HL-60/S4 treated with retinoic acid at 250 ng/mL for 4 days and 3 days (cell line): Measurements from ENCODE around the gene S100A13.

ENCODE experiments used
- in situ Hi-C: fragments of 300-500 bp; cut with MboI; formaldehyde crosslinking; loops from 2 replicates; pipeline ENCODE4 v1.7.0; 2022; ENCODE audit warnings: low sequenced_read_pairs

S100A13 gene

GRCh38 chr1:153628638-153629342, 1.5 kb upstream of the S100A13 start:
- in situ Hi-C loops: no loop called here

- in situ Hi-C loops: no loop called here
Measured at GRCh38 chr1:153627715-153628626, 666 bp upstream of the S100A13 start, which contains the start of gene S100A1. Gene S100A1 (plus strand): TSS chr1:153628434. CDS start chr1:153630522, 2,088 bp downstream.

GRCh38 chr1:153626477-153626903, 815 bp downstream of the S100A13 start:
- in situ Hi-C loops: no loop called here

- in situ Hi-C loops: no loop called here
Measured at GRCh38 chr1:153624965-153625611, 2.2 kb downstream of the S100A13 start.

- in situ Hi-C loops: no loop called here
Measured at GRCh38 chr1:153623101-153623500, 4.2 kb downstream of the S100A13 start.

- in situ Hi-C loops: no loop called here
Measured at GRCh38 chr1:153619171-153619570, 8.1 kb downstream of the S100A13 start.

- in situ Hi-C loops: no loop called here
Measured at GRCh38 chr1:153617663-153618062, 9.6 kb downstream of the S100A13 start.

GRCh38 chr1:153616917-153617311, 10.4 kb downstream of the S100A13 start:
- in situ Hi-C loops: no loop called here

- in situ Hi-C loops: no loop called here
Measured at GRCh38 chr1:153616144-153616916, 11.0 kb downstream of the S100A13 start, which contains the start of gene S100A14. Gene S100A14 (minus strand): TSS chr1:153616325. CDS start chr1:153615858, 467 bp downstream.

GRCh38 chr1:153615406-153615805, 11.9 kb downstream of the S100A13 start:
- in situ Hi-C loops: no loop called here

- in situ Hi-C loops: no loop called here
Measured at GRCh38 chr1:153614906-153615305, 12.4 kb downstream of the S100A13 start.

GRCh38 chr1:153614189-153614900, 13.0 kb downstream of the S100A13 start:
- in situ Hi-C loops: no loop called here

- in situ Hi-C loops: no loop called here
Measured at GRCh38 chr1:153613406-153613805, 13.9 kb downstream of the S100A13 start.

GRCh38 chr1:153612755-153613331, 14.5 kb downstream of the S100A13 start, which contains the start of gene S100A16:
Gene S100A16 (minus strand): TSS chr1:153613137. CDS start chr1:153608151, 4,986 bp downstream.
- in situ Hi-C loops: no loop called here

GRCh38 chr1:153612111-153612754, 15.1 kb downstream of the S100A13 start:
- in situ Hi-C loops: no loop called here

- in situ Hi-C loops: no loop called here
Measured at GRCh38 chr1:153611356-153611755, 15.9 kb downstream of the S100A13 start.

GRCh38 chr1:153610811-153611301, 16.4 kb downstream of the S100A13 start:
- in situ Hi-C loops: no loop called here

- in situ Hi-C loops: no loop called here
Measured at GRCh38 chr1:153610334-153610733, 17.0 kb downstream of the S100A13 start.

- in situ Hi-C loops: no loop called here
Measured at GRCh38 chr1:153609585-153609907, 17.8 kb downstream of the S100A13 start.
